Hepatocyte (in vitro differentiated cells): ENCODE results near the gene SLC6A7.

Experiments used
- CTCF ChIP-seq: fragments of 200-600 bp; sonication (generic); IDR thresholded peaks from 2 replicates; pipeline ENCODE4 v1.5.1; 2016; ENCODE audit warnings: antibody characterized with exemption, mild to moderate bottlenecking; ENCODE audit not compliant: poor library complexity
- EZH2phosphoT487 ChIP-seq: fragments of 200-600 bp; sonication (generic); IDR thresholded peaks from one replicate; pipeline ENCODE4 v1.6.1; 2018; ENCODE audit warnings: antibody characterized with exemption, mild to moderate bottlenecking, low read depth, moderate library complexity; ENCODE audit not compliant: unreplicated experiment, severe bottlenecking

- TF ChIP-seq EZH2phosphoT487 (no peak), CTCF (no peak)
Observed at GRCh38 chr5:150142959-150143349, 46.9 kb upstream of the SLC6A7 start.
